DMS153 treated with DMSO at 0.1 percent for 48 hours (cell line): ENCODE results near the gene CUL7.
"Not testable (repeated sequence)": the region's sequence is repeated elsewhere in the genome, so short reads cannot be mapped to it uniquely, and the experiment has no call there.

ENCODE experiments used
- DNase-seq: peaks from one replicate; lab custom pipeline; 2025; ENCODE audit not compliant: unreplicated experiment; lab: John Stamatoyannopoulos, UW

The CUL7 gene

DNA sequence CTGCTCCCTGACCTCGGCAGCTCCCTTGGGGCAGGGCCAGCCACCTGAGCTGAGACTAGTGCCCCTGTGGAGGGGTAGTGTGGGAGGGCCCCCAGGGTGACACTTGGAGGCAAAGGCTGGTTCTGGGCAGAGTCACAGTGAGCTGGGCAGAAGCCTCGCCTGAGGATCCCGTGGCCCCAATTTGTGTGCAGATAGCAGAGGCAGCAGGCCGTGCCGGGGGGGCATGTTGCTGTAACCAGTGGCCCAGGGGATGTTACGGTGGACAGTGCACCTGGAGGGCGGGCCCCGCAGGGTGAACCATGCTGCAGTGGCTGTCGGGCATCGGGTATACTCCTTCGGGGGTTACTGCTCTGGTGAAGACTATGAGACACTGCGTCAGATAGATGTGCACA lies 36.7 kb downstream of the CUL7 start:
- DNase-seq = no peak

DNA sequence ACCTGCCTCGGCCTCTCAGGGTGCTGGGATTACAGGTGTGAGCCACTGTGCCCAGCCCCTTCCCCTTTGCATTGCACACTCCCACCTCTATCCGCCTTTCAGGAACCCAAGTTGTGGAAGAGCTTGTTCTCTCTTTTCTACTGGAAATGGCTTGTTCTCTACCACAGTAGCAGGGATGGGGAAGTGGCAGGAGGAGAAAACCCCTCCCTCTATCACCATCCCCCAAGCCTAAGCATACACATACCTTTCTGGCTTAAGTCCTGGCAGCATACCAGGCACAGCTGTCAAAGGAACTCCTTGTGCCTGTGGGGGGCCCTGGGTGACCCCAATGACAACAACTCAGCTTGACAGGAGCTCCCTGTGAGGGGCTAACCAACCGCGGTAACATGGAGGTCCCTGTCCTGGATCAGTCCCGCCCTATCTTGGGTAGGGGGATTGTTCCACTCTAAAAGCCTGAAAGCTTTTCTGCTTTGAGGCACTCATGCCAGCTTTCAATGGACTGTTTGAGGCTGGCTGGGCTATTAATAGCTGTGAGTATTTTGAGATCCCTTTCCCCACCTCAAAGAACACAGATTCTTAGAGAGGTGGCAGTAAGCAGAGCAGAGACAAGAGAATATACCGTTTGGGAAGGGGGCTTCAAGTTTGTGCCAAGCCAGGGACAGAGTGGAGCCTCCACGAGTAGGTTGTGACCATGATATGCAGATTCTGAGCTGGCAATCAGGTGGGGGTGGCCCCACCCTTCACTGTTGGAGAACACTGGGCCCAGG lies 37.3 kb downstream of the CUL7 start:
- DNase-seq = no peak

DNA sequence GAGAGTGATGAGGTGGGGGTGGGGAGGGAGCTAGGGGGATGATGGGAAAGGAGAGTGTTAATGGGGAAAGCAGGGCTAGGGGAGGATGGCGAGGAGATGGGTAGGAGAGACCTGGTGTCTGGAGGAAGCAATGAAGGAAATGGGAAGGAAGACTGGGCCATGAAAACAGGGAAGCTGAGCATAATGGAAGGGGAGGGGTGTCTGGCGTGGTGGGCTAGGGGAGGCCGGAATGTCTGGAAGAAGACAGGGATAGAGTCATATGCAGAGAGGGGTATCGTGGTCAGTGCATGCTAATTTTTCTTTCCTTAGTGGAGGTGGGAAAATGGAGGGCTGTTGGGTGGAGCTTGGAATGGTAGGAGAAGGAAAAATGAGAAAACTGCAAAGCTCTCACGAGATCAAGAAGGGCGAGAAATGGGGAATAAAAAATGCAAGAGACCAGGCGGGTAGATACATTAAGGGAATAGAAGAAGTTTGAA lies 39.2 kb downstream of the CUL7 start:
- DNase-seq = no peak

DNA sequence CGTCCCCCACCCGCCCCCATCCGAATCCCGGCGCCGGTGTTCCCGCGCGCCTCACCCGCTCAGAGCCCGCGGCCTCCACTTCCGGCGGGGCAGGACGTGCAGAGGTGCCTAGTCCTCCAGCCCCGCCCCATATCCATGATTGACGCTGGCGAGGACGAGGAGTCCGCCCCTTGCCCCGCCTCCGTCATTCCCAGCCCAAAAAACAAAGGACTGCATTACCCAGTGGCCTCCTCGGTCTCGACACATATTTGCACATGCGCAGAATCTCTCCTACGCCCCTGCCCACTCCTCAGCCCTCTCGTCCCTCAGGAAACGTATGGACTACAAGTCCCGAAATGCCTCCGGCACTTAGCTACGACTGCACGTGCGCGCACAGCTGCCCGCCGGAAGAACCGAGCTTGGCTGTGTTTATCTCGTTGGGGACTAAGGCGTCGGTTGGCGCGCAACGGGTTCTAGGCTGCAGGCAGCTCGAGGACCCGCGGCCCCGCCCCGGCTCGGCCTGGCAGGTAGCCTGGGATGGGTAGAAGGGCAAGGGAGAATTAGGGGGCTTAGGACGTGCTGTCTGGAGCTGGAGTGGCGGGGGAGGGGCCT lies 39.7 kb downstream of the CUL7 start, which contains the start of the genes KLHDC3 and MEA1:
TSS of gene KLHDC3 (plus strand) at position 407 of the 591 bp plus-strand sequence. CDS start 2,944 bp downstream, outside the sequence.
TSS of gene MEA1 (minus strand) at position 104 of the 591 bp plus-strand sequence. CDS start 133 bp downstream, outside the sequence.
- peak; percentile 100 for DNase-seq

DNA sequence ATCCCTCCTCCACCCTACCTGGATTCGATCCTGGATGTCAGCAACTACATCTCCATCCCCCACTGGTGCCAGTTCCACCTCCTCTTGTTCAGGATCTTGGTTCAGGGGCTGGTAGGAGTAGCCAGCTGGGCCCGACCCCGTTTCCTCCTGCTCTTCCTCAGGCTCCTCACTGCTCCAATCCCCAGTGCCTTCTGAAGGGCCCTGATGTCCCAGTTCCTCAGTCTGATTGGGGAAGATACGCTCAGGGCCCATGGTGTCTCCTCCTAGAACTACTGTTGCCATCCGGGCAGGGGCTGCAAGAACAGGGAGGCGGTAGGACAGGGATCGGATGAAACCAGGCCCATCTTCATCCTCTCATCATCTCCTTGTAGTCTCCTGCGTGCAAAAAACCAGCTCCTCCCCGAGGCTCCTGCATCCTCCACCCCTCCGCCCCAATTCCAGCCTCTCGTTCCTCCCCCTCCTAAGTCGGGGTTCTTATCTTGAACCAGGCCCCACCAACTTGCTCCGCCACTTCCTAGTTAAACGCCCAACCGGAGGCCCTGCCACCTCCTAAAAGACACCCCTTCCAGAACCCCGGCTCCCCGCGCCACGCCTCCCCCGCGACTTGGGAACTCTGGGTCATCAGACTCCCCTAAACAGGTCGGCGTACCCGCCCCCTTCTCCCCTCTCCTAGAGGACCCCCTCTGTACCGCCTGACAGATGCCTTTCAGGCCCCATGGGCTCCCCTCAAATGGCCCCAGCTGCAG lies 40.4 kb downstream of the CUL7 start:
- DNase-seq = no peak

DNA sequence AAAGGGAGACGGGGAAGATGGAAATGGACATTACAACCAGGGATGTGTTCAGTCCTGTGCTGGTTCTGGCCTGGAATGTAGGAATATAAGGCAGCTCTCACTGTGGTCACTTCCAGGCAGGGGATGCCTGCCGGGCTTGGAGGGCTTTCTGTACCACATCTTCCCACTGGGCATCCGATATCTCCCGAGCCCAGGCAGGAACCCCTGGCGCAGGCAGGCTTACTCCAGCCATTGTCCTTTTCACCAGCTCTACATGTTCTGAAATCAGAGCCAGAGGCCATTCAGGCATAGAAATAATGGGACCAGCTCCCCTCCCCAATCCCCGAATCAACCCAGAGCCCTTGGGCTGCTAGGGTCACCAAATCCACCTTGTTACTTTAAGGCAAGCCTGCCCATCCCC lies 41.3 kb downstream of the CUL7 start:
- DNase-seq = no peak

DNA sequence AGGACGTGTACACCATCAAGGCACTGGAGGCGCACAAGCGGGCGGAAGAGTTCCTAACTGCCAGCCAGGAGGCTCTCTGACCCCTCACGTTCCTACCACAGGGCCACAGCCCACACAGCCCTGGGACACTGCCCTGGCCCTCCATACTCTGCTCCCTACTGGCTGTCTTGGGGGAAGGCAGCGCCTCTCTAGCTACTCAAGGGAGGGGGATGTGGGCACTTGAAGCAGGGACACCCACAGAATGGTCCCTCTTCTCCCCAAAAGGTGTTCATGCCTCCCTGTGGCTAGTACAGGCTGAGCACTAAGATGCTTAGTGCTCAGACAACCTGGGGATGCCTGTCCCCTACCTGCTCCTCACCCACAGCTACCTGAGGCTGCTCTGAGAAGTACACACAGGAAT lies 42.4 kb downstream of the CUL7 start:
- no peak for DNase-seq

DNA sequence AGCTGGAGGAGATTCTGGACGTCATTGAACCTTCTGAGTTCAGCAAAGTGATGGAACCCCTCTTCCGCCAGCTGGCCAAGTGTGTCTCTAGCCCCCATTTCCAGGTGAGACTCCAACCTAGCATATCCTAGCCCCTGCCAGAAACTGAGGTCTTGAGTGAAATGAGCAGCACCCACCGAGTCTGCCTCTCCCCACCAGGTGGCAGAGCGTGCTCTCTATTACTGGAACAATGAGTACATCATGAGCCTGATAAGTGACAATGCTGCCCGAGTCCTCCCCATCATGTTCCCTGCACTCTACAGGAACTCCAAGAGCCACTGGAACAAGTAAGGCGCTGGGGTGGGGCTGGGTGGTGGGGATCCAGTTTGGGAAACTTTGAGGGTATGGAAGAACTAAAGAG lies 44.5 kb downstream of the CUL7 start:
- DNase-seq = peak; percentile 18

DNA sequence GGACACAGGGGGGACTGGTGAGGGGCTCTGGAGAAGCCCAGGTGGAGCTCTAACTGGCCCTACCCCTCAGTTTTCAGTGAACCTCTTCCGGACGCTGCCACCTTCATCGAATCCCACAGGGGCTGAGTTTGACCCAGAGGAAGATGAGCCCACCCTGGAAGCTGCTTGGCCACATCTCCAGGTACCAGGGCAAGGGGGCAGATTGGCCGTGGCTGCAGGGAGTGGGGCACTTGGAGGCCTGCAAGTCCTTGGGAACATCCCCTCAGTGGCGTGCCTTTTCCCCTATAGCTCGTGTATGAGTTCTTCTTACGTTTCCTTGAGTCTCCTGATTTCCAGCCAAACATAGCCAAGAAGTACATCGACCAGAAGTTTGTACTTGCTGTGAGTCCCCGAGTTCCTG lies 46.5 kb downstream of the CUL7 start:
- DNase-seq = no peak

DNA sequence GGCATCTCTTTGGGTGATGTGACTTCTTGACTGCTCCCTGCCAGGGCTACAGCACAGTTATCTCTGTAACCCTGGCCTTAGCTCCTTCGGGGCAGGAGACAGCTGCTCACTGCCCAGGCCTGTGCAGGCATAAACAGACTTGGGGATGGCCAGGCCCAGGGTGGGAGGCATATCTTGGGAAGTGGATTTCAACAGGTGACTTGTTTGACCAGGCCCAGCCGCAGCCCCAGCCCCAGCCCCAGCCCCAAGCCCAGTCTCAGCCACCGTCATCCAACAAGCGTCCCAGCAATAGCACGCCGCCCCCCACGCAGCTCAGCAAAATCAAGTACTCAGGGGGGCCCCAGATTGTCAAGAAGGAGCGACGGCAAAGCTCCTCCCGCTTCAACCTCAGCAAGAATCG lies 47.4 kb downstream of the CUL7 start:
- DNase-seq = no peak

DNA sequence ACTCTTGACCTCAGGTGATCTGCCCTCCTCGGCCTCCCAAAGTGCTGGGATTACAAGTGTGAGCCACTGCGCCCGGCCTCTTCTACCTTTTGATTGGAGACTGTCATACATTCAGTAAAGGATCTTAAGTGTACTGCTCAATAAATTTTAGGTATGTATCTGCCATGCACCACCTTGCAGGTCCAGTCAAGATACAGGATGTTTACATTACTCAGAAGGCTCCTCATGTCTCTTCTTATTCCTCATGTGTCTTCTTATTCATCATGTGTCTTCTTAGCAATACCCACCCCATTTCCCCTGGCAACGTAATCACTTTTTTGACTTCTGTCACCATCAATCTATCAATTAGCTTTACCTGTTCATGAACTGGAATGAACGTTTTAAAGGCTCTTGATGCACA lies 47.8 kb downstream of the CUL7 start:
- DNase-seq = no peak

DNA sequence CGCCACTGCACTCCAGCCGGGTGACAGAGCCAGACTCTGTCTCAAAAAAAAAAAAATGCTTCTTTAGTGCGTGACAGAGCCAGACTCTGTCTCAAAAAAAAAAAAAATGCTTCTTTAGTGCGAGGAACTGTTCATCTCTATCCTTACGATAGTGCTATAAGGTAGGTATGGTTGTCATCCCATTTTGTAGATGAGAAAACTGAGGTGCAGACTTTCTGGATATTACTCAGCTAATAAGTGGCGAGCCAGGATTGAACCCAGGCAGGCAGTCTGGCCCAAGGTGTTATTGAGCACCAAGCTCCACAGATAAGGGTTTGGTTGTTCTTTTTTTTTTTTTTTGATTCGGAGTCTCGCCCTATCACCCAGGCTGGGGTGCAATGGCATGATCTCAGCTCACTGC lies 51.8 kb downstream of the CUL7 start:
- DNase-seq = no peak

DNA sequence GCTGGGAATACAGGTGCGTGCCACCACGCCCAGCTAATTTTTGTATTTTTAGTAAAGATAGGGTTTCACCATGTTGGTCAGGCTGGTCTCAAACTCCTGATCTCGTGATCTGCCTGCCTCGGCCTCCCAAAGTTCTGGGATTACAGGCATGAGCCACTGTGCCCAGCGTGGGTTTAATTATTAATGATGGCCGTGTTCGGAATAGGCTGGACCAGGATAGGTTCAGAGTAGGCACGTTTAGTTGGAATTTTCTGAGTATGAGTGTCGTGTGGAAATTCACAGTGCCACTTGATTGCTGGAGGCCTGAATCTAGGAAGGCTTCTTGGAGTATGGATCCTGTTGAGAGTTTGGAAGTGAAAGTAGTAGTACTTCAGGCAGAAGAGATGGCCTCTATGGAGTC lies 55.4 kb downstream of the CUL7 start:
- not testable (repeated sequence) for DNase-seq

DNA sequence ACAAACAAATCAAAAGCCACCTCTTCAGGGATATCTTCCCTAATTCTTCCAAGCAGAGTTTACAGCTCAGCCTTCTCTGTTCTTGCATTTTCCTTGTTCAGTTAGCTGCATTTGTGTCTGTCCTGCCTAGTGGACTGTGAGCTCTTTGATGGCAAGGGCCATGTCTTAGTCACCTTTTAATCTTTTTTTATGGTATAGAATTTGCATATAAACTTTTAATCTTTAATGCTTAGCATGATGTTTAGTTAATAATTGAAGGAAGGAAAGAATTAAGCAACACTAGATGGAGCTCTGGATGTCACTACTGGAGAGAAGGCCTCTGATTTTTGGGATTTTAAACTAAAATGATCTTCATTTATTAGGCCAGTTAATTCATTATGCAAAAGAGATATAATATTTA lies 57.1 kb downstream of the CUL7 start:
- no peak for DNase-seq

DNA sequence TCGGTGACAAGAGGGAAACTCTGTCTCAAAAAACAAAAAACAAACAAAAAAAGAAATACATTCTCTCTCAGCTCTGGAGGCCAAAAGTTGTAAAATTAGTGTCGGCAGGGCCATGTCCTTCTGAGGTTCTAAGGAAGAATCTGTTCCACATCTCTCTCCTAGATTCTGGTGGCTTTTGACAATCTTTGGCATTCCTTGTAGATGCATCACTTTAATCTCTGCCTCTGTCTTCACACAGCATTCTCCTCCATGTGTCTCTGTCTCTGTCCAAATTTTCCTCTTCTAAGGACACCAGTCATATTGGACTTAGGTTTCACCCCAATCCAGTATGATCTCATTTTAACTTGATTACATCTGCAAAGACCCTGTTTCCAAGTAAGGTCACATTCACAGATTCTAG lies 60.2 kb downstream of the CUL7 start:
- DNase-seq = no peak

DNA sequence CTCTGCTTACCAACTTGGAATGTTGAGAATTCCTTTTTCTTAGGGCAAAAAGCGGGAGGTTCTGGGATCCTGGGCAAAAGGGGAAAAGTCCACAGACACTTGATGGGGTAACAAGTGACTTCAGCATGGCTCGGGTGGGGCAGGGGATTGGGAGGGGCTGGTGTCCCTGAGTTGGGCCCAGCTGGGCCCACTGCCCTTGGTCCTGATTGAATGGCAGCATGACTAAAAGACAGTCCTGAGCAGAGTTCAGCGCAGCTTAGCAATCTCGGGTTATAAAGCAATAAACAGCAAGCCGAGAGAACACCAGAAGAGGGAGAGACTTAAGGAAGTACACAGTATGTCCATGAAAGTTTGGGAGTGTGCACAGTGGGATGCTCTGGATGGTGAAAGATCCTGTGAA lies 63.7 kb downstream of the CUL7 start:
- no peak for DNase-seq

DNA sequence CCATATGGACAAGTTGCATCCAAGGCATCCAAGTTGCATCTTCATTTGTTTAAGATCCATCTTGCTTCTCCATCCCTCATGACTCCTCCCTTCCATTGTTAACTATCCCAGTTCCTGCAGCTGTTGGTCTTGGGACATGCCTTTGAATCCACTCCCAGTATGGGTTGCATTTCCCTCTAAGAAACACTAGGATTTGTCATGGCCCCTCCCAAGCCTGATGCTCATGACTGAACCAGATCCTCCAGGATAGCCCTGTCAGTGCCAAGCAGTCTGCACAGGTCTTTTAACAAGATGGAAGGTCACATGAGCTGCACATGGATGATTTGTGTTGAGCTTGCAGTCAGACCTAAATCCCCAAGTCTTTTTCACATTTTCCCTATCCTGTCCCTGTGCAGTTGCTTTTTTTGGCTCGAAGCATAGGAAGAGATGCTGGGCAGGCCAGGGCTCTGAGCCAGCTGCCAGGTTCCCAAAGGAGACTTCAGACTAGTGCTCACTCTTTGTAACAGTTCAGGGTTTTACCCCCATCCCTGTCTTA lies 65.1 kb downstream of the CUL7 start:
- no peak for DNase-seq
